KMS-11 (cell line): ENCODE data around the gene PTGIR.

Experiments used
- H2AFZ ChIP-seq: fragments of 200-600 bp; sonication (generic); 2 replicates; pipeline ENCODE4 v1.6.1; 2016; ENCODE audit warnings: antibody characterized with exemption, mixed run types, low read depth
- H3K27ac ChIP-seq: fragments of 200-600 bp; sonication (generic); 2 replicates; pipeline ENCODE4 v1.6.1; 2016; ENCODE audit warnings: mild to moderate bottlenecking, mixed run types
- H3K27me3 ChIP-seq: fragments of 200-600 bp; sonication (generic); 2 replicates; pipeline ENCODE4 v1.6.1; 2017; ENCODE audit warnings: mild to moderate bottlenecking, low read depth, mixed run types, moderate library complexity; ENCODE audit not compliant: insufficient read depth
- H3K36me3 ChIP-seq: fragments of 200-600 bp; sonication (generic); 2 replicates; pipeline ENCODE4 v1.6.1; 2017; ENCODE audit warnings: mild to moderate bottlenecking, mixed run types; ENCODE audit not compliant: insufficient read depth
- H3K4me1 ChIP-seq: fragments of 200-600 bp; sonication (generic); 2 replicates; pipeline ENCODE4 v1.6.1; 2016; ENCODE audit warnings: mild to moderate bottlenecking, low read depth, mixed run types; ENCODE audit not compliant: poor library complexity, severe bottlenecking
- H3K4me2 ChIP-seq: fragments of 200-600 bp; sonication (generic); 2 replicates; pipeline ENCODE4 v1.7.0; 2016; ENCODE audit warnings: mild to moderate bottlenecking, mixed run types
- H3K4me3 ChIP-seq: fragments of 200-600 bp; sonication (generic); IDR thresholded peaks from 2 replicates; pipeline ENCODE4 v1.6.1; 2017; ENCODE audit warnings: low read depth, low read length, mixed read lengths; ENCODE audit not compliant: insufficient read depth
- H3K79me2 ChIP-seq: fragments of 200-600 bp; sonication (generic); 2 replicates; pipeline ENCODE4 v1.6.1; 2016; ENCODE audit warnings: low read depth, mixed run types; ENCODE audit not compliant: insufficient read depth
- H3K9ac ChIP-seq: fragments of 200-600 bp; sonication (generic); 2 replicates; pipeline ENCODE4 v1.6.1; 2016; ENCODE audit warnings: mild to moderate bottlenecking, mixed run types
- H4K20me1 ChIP-seq: fragments of 200-600 bp; sonication (generic); 2 replicates; pipeline ENCODE4 v1.6.1; 2016; ENCODE audit warnings: mild to moderate bottlenecking, mixed run types; ENCODE audit not compliant: insufficient read depth
- CTCF ChIP-seq: fragments of 200-600 bp; sonication (generic); conservative IDR thresholded peaks from 2 replicates; pipeline ENCODE4 v1.6.1; 2017; ENCODE audit warnings: low read depth, mild to moderate bottlenecking, antibody characterized with exemption, low read length, moderate library complexity, mixed read lengths

The PTGIR gene

GRCh38 chr19:46659151-46660007 is 34.5 kb upstream of the PTGIR start:
- no peak overlapping the region for H2AFZ ChIP-seq

GRCh38 chr19:46656541-46656940 is 31.7 kb upstream of the PTGIR start:
- Histone ChIP-seq H3K27me3 (peaks cover 85% of the 10 kb centered on the region), H3K4me1 (peaks cover 21% of the 10 kb centered on the region), H4K20me1 (no peaks in the 10 kb centered on the region), H3K27ac (no peak overlapping the region), H3K36me3 (no peaks in the 10 kb centered on the region), H2AFZ (no peak overlapping the region), H3K9ac (no peak overlapping the region), H3K4me2 (no peak overlapping the region), H3K4me3 (no peak overlapping the region), H3K79me2 (no peaks in the 10 kb centered on the region)
- no peak for TF ChIP-seq CTCF

More at GRCh38 chr19:46659151-46660007, 34.5 kb upstream of the PTGIR start:
- Histone ChIP-seq H3K9ac (no peak overlapping the region), H3K4me3 (no peak overlapping the region), H3K4me2 (peak overlapping the region; percentile 30; the same call in 1 of the 2 replicates), H3K36me3 (no peaks in the 10 kb centered on the region), H3K4me1 (peaks cover 32% of the 10 kb centered on the region), H3K27ac (no peak overlapping the region), H3K27me3 (peaks cover 76% of the 10 kb centered on the region), H4K20me1 (no peaks in the 10 kb centered on the region), H3K79me2 (no peaks in the 10 kb centered on the region)
- TF ChIP-seq CTCF = no peak

- Histone ChIP-seq H2AFZ (no peak overlapping the region), H3K36me3 (no peaks in the 10 kb centered on the region), H3K4me1 (peaks cover 11% of the 10 kb centered on the region), H3K27ac (no peak overlapping the region), H3K9ac (no peak overlapping the region), H3K4me3 (no peak overlapping the region), H4K20me1 (no peaks in the 10 kb centered on the region), H3K27me3 (peaks cover 78% of the 10 kb centered on the region), H3K4me2 (no peak overlapping the region), H3K79me2 (no peaks in the 10 kb centered on the region)
- TF ChIP-seq CTCF = no peak
These were observed 29.8 kb upstream of the PTGIR start for GRCh38 chr19:46654621-46655152.

- H3K4me3 ChIP-seq = no peak overlapping the region
- H3K79me2 ChIP-seq = no peaks in the 10 kb centered on the region
- no peaks in the 10 kb centered on the region for H3K4me1 ChIP-seq
- no peak for TF ChIP-seq CTCF
- no peaks in the 10 kb centered on the region for H3K36me3 ChIP-seq
- H3K27me3 ChIP-seq = peaks cover 48% of the 10 kb centered on the region
- H2AFZ ChIP-seq = no peak overlapping the region
- no peak overlapping the region for H3K9ac ChIP-seq
- H4K20me1 ChIP-seq = no peaks in the 10 kb centered on the region
- H3K27ac ChIP-seq = no peak overlapping the region
- H3K4me2 ChIP-seq = no peak overlapping the region
These were observed 25.6 kb upstream of the PTGIR start for GRCh38 chr19:46650445-46650844.
